GM23338 (cell line): ENCODE data around the gene ZNF581. TPM values are rescaled to one million over a fixed set of nuclear protein-coding genes. Genes with fewer than 3 reads are reported as not detected.

Experiments used
- ATAC-seq: fragments of 200-7000 bp; cut with Tn5 transposase; 3 replicates; pipeline ENCODE4 v1.9.1; 2020
- DNase-seq: peaks from one replicate; pipeline ENCODE4 v3.0.0-alpha.2; 2015; ENCODE audit warnings: low spot score
- H2AFZ ChIP-seq: fragments of 200-600 bp; sonication (generic); 2 replicates; pipeline ENCODE4 v1.8.0; 2016; ENCODE audit warnings: antibody characterized with exemption, mild to moderate bottlenecking, moderate library complexity
- H3F3A ChIP-seq: fragments of 200-600 bp; sonication (generic); replicated peaks from 2 replicates; pipeline ENCODE4 v1.8.0; 2017; ENCODE audit warnings: antibody characterized with exemption, mixed run types, low read depth
- H3K27ac ChIP-seq: fragments of 200-600 bp; sonication (generic); 2 replicates; pipeline ENCODE4 v1.6.1; 2016; ENCODE audit warnings: low read depth
- H3K27me3 ChIP-seq: fragments of 200-600 bp; sonication (generic); 2 replicates; pipeline ENCODE4 v1.8.0; 2016; ENCODE audit warnings: mild to moderate bottlenecking, mixed run types, moderate library complexity; ENCODE audit not compliant: insufficient read depth
- H3K36me3 ChIP-seq: fragments of 200-600 bp; sonication (generic); 2 replicates; pipeline ENCODE4 v1.8.0; 2016; ENCODE audit warnings: mild to moderate bottlenecking; ENCODE audit not compliant: insufficient read depth
- H3K4me1 ChIP-seq: fragments of 200-600 bp; sonication (generic); 2 replicates; pipeline ENCODE4 v1.8.0; 2016; ENCODE audit warnings: mild to moderate bottlenecking, moderate library complexity; ENCODE audit not compliant: insufficient read depth
- H3K4me2 ChIP-seq: fragments of 200-600 bp; sonication (generic); 2 replicates; pipeline ENCODE4 v1.7.1; 2017; ENCODE audit warnings: mixed run types
- H3K4me3 ChIP-seq: fragments of 200-600 bp; sonication (generic); 2 replicates; pipeline ENCODE4 v1.6.1; 2016; ENCODE audit warnings: mixed run types
- H3K79me2 ChIP-seq: fragments of 200-600 bp; sonication (generic); replicated peaks from 2 replicates; pipeline ENCODE4 v1.8.0; 2017; ENCODE audit warnings: mild to moderate bottlenecking; ENCODE audit not compliant: insufficient read depth
- H3K9me2 ChIP-seq: fragments of 200-600 bp; sonication (generic); 2 replicates; pipeline ENCODE4 v1.8.0; 2017; ENCODE audit not compliant: insufficient read depth
- H4K20me1 ChIP-seq: fragments of 200-600 bp; sonication (generic); replicated peaks from 2 replicates; pipeline ENCODE4 v1.8.0; 2017; ENCODE audit warnings: mild to moderate bottlenecking; ENCODE audit not compliant: insufficient read depth
- H3K27ac Mint-ChIP-seq: 2 replicates; pipeline ENCODE4 v1.8.0; 2020; ENCODE audit warnings: inconsistent platforms, mild to moderate bottlenecking, moderate library complexity, mixed read lengths
- H3K27me3 Mint-ChIP-seq: 3 replicates; pipeline ENCODE4 v1.8.0; 2022; ENCODE audit warnings: low read depth, mild to moderate bottlenecking, moderate library complexity, mixed read lengths, inconsistent platforms; ENCODE audit not compliant: insufficient read depth, poor library complexity
- H3K36me3 Mint-ChIP-seq: 3 replicates; pipeline ENCODE4 v1.8.0; 2021; ENCODE audit warnings: low read depth, mild to moderate bottlenecking, inconsistent platforms, moderate library complexity, mixed read lengths
- H3K4me1 Mint-ChIP-seq: 3 replicates; pipeline ENCODE4 v1.8.0; 2020; ENCODE audit warnings: mild to moderate bottlenecking, inconsistent platforms, mixed read lengths
- H3K4me3 Mint-ChIP-seq: 3 replicates; pipeline ENCODE4 v1.8.0; 2021; ENCODE audit warnings: moderate library complexity, mild to moderate bottlenecking, inconsistent platforms, mixed read lengths
- H3K9me3 Mint-ChIP-seq: 3 replicates; pipeline ENCODE4 v1.8.0; 2020; ENCODE audit warnings: moderate library complexity, mild to moderate bottlenecking, inconsistent platforms, mixed read lengths
- CREB1 ChIP-seq: fragments of 250-450 bp; sonication (Bioruptor Pico); IDR thresholded peaks from 2 replicates; pipeline ENCODE4 v1.5.0; 2020; ENCODE audit warnings: low read depth, mild to moderate bottlenecking, moderate library complexity
- ETS1 ChIP-seq: IDR thresholded peaks from 2 replicates; pipeline ENCODE4 v1.6.1; 2016; ENCODE audit warnings: antibody characterized with exemption
- EZH2 ChIP-seq: fragments of 200-600 bp; sonication (generic); IDR thresholded peaks from one replicate; pipeline ENCODE4 v1.8.0; 2017; ENCODE audit warnings: antibody characterized with exemption, mild to moderate bottlenecking, low read depth; ENCODE audit not compliant: unreplicated experiment
- EZH2phosphoT487 ChIP-seq: fragments of 200-600 bp; sonication (generic); IDR thresholded peaks from one replicate; pipeline ENCODE4 v1.8.1; 2018; ENCODE audit warnings: antibody characterized with exemption; ENCODE audit not compliant: unreplicated experiment
- JUNB ChIP-seq: IDR thresholded peaks from one replicate; pipeline ENCODE4 v1.6.1; 2016; ENCODE audit warnings: antibody characterized with exemption; ENCODE audit not compliant: unreplicated experiment
- NANOG ChIP-seq: IDR thresholded peaks from 2 replicates; pipeline ENCODE4 v1.6.1; 2016; ENCODE audit warnings: antibody characterized with exemption, borderline replicate concordance
- REST ChIP-seq: IDR thresholded peaks from one replicate; pipeline ENCODE4 v1.6.1; 2018; ENCODE audit warnings: antibody characterized with exemption; ENCODE audit not compliant: unreplicated experiment
- STAT1 ChIP-seq: IDR thresholded peaks from one replicate; pipeline ENCODE4 v1.6.1; 2016; ENCODE audit warnings: antibody characterized with exemption; ENCODE audit not compliant: unreplicated experiment
- ZNF114 ChIP-seq: fragments of 250-450 bp; sonication (Bioruptor Pico); IDR thresholded peaks from 2 replicates; pipeline ENCODE4 v1.5.0; 2020; ENCODE audit warnings: mild to moderate bottlenecking, moderate library complexity
- ZNF331 ChIP-seq: fragments of 250-450 bp; sonication (Bioruptor Pico); IDR thresholded peaks from 2 replicates; pipeline ENCODE4 v1.5.0; 2020; ENCODE audit warnings: low read depth, mild to moderate bottlenecking, moderate library complexity
- polyA plus RNA-seq: library from polyadenylated mRNA; unstranded; fragments of >200 nt; fragmentation: Nextera tagmentation; extraction: Ambion mirVana; gene quantifications from 2 replicates; pipeline ENCODE4 v1.2.1, GENCODE V29; 2016
- total RNA-seq: library from RNA; depleted of rRNA; stranded (reverse); fragments of >200 nt; shearing (Covaris generic); gene quantifications from 2 replicates; pipeline ENCODE4 v1.2.3, GENCODE V29; 2014

Gene ZNF581
- total and polyA plus RNA-seq, 2 experiments from 2014 or later = 48.5 to 87.6 TPM

- Histone ChIP-seq H3K4me2 (peak overlapping the region; percentile 56), H3K9me2 (no peaks in the 10 kb centered on the region), H3K27me3 (no peaks in the 10 kb centered on the region), H4K20me1 (peaks cover 41% of the 10 kb centered on the region), H2AFZ (no peak overlapping the region), H3F3A (peaks cover 42% of the 10 kb centered on the region), H3K27ac (peak overlapping the region; percentile 74), H3K79me2 (peaks cover 65% of the 10 kb centered on the region), H3K36me3 (peaks cover 10% of the 10 kb centered on the region), H3K4me1 (peaks cover 32% of the 10 kb centered on the region), H3K4me3 (no peak overlapping the region)
- ATAC-seq (no peak), DNase-seq (no peak)
- TF ChIP-seq ZNF114 (CRISPR knock-in tag) (no peak), EZH2phosphoT487 (no peak), STAT1 (no peak), CREB1 (CRISPR knock-in tag) (no peak), JUNB (no peak), REST (no peak), ETS1 (no peak), NANOG (no peak), ZNF331 (CRISPR knock-in tag) (no peak), EZH2 (no peak)
- Mint-ChIP-seq H3K27me3 (peaks cover 42% of the 10 kb centered on the region), H3K4me3 (peak overlapping the region; percentile 67), H3K36me3 (peaks cover 65% of the 10 kb centered on the region), H3K9me3 (peaks cover 4% of the 10 kb centered on the region; the same call in 2 of the 3 replicates), H3K4me1 (peaks cover 40% of the 10 kb centered on the region), H3K27ac (peak overlapping the region; percentile 90)
Measured at GRCh38 chr19:55673465-55673864, 30.0 kb downstream of the ZNF581 start.

GRCh38 chr19:55673889-55674288 is 30.4 kb downstream of the ZNF581 start:
- H3K27ac ChIP-seq = peak overlapping the region; percentile 74
- H3K4me1 ChIP-seq = peaks cover 32% of the 10 kb centered on the region
- peak overlapping the region; percentile 96 for H3K4me3 Mint-ChIP-seq
- ATAC-seq = no peak
- peaks cover 41% of the 10 kb centered on the region for H4K20me1 ChIP-seq
- H3K4me3 ChIP-seq = no peak overlapping the region
- peaks cover 15% of the 10 kb centered on the region for H3K36me3 ChIP-seq
- H3K9me3 Mint-ChIP-seq = peaks cover 4% of the 10 kb centered on the region; the same call in 2 of the 3 replicates
- H3K27me3 Mint-ChIP-seq = peaks cover 42% of the 10 kb centered on the region
- peaks cover 40% of the 10 kb centered on the region for H3K4me1 Mint-ChIP-seq
- H3K27me3 ChIP-seq = no peaks in the 10 kb centered on the region
- DNase-seq = no peak
- no peak overlapping the region for H2AFZ ChIP-seq
- peaks cover 67% of the 10 kb centered on the region for H3K36me3 Mint-ChIP-seq
- H3F3A ChIP-seq = peaks cover 42% of the 10 kb centered on the region
- H3K4me2 ChIP-seq = peak overlapping the region; percentile 56
- peak overlapping the region; percentile 90 for H3K27ac Mint-ChIP-seq
- no peaks in the 10 kb centered on the region for H3K9me2 ChIP-seq
- H3K79me2 ChIP-seq = peaks cover 61% of the 10 kb centered on the region
- TF ChIP-seq CREB1 (CRISPR knock-in tag) = no peak
- TF ChIP-seq EZH2 = no peak
- no peak for TF ChIP-seq REST
